Hepatic stellate cell (primary cell): ENCODE data around the gene MORC2.

Experiments
- DNase-seq: peaks from one replicate; pipeline ENCODE4 v3.0.0; 2011; ENCODE audit warnings: low spot score

MORC2 gene

DNA sequence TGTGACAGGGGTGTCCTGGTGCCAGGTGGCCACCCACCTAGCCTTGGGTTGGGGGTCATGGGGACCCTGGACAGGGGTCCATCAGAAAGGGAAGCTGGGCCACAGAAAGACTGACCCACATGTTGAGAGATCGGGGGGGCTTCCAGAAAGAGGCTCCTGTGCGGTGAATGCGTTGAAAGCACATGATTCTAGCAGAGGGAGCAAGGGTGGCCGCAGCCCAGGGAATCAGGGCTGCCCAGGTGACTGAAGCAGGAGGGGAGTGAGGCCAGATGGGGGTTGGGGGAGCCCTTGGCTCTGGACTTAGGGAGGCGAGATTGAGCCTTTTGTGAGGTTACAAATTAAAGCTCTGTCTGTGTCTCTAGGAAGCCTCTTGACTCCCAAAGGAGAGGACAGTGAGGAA lies 80.7 kb downstream of the MORC2 start:
- no peak for DNase-seq

DNA sequence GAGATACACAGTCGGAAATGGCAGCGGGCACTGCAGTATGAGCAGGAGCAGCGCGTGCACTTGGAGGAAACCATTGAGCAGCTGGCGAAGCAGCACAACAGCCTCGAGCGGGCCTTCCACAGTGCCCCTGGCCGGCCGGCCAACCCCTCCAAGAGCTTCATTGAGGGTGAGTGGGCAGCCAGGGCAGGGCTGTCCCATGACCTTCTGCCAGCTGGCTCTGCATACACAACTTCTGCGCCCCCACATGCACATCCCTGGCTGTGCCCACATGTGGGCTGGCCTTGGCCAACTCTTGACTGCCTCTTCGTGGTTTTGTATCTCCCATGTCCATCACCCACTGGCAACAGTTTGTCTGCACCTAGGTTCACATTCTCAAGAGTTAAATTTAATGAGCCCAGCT lies 81.1 kb downstream of the MORC2 start:
- no peak for DNase-seq

DNA sequence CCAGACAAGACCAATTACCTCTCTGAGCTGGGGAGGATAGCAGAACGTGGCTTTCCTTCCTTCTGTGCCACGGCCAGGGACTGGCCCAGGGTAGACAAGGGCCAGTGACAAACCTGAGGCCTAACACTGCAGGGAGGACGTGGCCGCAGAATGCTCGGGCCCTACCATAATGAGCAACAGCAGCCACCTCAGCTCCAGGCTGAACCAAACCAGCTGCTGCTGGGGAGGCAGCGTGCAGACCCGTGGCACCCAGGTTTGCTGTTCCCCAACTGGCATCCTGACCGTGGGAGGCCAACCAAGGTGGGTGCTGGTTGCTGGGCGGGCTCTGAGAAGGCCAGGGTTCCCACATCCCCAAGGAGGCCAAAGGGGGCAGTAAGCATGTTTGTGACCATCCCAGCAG lies 83.0 kb downstream of the MORC2 start:
- DNase-seq = no peak

DNA sequence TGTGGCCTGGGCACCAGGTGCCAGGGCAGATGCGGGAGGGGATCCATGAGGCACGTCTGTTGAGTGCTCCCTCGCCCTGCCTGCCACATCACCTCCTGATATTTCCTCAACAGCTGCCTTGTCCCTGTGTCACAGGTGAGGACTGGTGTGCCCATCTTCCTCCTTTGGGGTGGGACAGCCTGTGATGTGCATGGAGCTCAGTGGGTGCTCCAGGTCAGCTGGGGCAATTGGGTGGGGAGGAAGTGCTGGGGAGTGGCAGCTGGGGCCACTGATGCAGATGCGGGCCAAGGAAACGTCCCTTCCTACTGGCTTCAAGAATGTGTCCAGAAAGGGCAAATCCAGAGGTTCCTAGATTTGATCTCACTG lies 83.6 kb downstream of the MORC2 start:
- DNase-seq = no peak

DNA sequence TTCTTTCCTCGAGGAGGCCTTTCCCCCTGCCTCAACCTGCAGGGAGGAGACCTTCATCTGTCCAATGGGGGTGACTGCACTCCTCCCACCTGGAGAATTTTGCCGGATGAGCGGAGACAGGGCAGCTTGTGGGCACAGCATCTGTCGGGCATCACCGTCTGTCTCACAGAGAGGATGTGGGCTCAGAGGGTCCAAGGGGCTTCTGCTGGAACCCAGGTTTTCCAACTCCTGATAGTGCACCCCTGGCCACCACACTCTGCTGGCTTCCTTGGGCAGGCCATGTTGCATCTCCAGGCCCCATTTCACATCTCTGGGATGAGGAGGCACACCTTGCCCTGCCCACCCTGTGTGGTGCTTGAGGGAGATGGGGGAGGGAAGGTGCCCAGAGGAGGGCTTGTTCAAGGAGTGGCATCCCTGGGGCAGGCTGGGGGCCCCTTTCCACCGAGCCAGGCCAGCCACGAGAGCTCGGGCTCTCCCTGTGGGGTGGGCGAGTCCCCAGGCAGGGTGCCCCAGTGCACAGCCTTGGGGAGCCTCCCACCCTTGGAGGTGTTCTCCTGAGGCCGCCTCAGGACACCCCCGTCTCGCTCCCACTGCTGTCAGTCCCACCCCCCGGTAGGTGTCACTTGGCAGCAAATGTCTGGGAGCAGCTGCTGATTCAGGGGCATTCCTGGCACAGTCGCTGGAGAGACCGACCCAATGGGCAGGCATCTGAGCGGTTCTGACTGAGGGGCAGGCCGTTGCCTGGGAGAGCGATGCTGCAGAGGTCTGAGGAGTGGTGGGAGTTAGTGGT lies 84.2 kb downstream of the MORC2 start:
- DNase-seq = no peak

DNA sequence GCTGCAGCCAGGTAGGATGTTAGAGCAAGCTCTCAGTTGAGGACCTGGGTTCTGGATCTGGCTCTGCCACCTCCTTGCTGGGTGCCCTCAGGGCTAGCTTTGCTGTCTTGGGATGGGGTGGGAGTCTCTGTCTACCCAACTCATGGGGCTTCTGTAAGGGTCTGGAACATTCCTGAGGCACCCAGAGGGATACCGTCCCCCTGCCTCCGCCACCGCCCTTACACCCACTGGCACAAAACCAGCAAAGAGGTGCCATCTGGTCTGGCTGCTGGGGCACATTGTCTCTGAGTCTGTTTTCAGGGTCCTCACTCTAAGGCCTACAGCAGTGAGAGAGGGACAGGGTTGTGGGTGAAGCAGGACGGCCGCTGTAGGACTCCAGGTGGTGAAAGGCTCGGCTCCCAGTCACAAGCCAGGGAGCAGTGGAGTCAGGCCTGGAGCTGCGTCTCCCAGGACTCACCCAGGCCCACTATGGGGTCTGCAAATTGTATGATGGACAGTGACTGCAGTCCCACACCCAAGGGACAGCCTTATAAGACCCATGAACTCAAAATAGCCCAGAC lies 84.9 kb downstream of the MORC2 start:
- no peak for DNase-seq

DNA sequence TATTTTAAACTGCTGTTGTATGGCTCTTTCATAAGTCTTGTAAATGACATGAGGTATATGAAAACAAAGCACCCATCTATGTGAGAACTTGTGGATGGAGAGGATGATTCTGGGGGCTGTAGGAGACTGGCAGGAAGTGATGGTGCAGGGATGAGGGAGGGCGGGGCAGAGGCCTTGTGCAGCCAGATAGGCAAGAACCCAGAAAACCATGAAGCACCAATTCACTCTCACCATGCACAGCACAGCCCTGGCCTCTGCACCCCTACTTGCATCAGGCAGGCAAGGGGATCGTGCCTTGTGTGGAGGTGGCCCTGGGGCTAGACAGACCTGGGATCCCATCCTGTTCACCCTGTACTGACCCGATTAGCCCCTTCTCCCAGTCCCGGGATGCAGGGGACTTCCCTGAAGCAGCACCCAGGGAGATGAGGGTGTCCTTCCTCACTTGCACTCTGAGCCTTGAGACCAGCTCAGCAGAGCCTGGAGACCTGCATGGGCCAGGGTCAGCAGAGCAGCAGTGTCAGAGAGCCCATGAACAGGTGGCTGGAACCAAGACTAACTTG lies 85.5 kb downstream of the MORC2 start:
- no peak for DNase-seq

DNA sequence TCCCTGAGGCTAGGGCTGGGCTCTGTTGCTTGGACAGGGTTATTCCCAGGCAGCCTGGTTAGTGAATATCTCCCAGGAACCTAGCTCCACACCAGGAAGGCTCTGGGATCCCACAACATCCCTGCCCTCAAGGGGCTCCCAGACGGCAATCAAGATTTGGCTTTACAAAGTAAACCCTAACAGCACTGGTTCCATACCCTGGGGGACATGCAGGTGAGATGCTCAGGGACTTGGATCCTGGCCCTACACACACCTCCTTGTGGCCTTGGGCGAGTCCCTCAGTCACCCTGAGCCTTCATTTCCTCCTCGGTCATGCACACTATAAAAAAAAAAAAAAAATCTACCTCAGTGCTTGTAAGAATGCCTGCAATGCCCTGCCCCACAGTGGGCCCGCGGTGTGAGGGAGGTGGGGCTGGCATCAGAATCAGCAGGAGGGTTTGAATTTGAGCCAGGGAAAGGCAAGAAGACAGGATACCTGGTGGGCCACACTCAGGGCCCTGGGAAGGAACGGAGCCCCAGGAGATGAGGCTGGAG lies 86.3 kb downstream of the MORC2 start:
- no peak for DNase-seq

DNA sequence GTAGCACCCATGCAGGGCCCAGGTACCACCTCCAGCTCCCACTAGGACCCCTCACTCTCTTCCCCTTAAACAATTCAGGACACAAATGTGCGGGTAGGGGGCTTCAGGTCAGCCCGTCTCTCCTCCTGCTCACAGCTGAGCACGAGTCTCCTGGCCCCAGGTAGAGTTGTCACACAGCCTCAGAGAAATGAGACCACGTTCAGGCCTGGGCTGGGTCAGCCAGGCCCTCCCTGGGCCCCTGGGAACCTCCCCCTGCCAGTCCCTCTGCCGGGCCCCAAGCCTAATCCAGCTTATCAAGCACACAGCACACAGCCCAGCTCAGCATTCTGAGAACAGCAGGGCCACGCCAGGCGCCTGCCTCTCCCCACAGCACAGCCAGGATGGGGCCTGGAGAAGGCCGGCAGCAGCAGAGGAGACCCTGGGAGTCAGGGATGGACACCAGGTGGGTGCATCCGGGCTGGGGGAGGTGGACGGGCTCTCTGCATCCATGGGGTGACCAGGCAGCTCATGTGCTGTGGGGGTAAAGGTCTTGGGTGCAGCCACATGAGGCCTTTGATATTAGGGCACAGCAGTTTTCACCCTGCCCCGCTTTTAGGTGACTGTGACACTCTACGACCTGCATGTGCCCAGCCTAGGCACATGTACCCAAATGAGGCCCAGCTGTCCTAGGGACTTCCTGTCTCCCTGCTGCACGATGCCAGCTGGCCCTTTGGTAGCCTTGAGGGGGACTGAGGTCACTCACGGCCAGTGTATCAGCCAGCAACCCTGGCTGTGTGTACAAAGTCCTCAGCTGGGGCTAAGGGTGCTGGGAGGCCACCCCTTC lies 87.0 kb downstream of the MORC2 start:
- no peak for DNase-seq

DNA sequence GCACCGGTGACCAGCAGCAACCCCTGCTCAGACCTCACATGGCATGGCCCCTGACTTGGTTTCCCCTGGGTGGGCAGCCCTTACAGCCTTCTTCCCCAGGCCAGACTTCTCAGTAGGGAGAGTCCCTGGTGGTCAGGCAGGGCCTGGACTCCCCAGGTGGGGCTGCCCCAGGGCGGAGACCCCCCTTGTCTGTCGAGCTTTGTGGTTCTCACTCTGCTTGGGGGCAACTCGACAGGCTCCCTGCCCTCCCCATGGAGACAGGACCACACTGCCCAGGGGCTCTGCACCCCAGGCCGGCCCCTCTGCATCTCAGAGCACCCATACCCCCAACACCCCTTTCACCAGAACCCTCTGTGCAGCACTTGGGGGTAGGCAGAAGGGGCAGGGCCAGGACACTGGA lies 87.7 kb downstream of the MORC2 start:
- no peak for DNase-seq

DNA sequence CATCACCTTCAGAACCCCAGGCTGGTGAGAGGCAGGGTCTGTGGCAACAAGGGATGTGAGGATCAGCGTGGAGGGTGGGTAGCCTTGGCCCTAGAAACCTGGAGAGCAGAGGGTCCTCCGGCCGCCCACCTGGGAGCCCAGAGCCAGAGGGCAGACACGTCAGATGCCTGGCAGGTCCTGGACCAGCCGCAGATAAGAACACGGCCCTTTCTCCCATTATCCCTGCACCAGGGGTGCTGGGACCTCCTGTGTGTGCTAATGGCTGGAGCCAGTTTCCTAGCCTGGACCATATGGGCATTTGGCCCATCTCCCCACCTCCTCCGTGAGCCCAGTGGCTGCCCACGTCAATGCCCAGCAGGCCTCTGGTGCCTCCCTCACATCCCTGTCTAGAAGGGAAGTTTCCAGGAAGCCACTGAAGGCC lies 88.4 kb downstream of the MORC2 start:
- no peak for DNase-seq

DNA sequence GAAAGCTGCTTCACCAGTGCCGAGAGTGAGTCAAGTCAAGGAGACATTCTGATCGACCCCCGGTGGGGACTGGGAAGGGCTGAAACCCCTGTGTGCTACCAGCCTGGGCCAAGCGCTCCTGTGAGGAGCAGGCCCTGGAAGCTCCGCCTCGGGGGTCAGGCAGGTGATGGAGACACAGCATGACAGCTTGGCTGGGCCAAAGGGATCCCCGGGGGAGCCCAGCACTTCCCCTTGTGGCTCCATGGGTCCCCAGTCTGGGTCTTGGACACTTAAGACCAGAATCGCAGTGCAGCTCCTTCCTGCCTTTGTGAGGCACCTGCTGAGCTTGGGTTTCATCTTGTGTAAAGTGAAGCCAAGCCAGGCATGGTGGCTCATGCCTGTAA lies 89.2 kb downstream of the MORC2 start:
- DNase-seq = no peak

DNA sequence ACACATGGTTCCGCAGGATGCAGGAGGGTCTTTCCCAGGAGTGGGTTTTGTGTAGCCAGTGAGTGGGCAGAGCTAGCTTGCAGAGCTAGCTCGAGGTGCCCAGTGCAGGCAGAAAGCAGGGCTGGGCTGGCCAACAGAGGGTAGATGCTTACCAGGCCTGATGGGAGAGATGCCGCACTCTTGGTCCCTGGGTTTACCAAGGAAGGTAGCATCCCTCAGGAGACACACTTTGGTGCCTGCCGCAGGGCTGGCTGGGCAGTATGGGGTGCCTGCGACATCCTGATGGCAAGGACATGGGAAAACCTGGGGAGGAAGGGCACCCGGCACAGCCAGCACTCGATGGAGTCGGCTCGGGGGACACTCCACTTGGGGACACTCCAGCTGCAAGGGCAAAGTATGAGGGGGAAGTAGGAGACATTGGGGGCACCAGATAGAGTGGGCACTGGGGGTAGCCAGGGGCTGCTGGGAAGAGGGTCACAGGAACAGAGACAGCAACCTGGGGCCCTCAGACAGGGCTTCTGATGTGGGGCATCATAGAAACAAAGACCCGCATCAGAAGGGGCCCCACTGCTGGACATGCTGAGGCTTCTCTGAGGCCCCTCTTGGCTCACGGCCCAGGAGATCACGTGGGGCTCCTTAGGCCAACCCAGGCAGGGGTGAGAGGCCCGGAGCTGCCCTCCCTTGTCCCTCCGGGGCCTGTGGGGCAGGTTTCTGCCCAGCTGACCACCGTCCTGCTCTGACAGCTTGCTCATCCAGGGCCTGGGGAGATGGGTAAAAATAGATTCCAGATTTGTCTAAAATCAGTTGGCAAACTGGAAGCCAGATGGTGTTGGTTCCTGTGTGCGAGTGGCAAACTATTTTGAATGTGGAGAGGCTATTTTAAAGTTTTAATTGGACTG lies 89.8 kb downstream of the MORC2 start:
- no peak for DNase-seq

DNA sequence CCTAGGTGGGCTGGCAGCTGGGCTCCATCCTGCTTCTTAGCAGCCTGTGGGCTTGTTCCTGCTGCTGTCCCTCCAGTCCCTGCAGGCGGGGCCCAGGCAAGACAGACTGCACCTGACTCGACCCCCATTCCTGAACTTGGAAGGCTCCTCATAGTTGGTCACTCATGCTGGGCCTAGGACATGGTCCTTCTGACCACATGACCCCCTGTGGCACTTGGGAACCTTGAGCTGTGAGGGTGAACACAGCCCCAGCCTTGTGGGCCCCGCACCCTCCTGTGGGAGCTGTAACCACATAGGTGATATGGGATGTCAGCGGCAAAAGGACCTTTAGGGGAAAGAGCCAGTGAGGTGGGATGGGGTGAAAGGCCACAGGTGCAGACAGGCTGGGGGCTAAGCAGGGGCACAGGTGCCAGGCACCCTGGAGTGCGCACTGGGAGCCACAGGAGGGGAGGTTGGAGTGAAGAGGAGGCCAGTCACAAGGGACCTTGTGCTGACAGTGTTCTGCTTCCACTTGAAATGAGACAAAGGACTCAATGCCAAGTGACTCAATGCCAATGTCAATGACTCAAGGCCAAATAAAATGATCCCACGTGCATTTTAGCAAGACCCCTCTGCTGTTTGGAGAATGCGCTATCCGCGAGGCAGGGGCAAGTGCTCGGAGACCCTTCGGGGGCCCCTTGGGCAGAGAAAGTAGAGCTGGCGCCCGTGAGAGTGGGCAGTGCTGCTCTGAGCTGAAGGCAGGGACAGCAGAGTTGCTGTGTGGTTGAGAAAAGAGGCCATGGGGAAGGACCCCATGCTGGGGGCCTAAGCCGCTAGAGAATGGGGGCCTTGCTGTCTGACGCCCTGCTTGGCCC lies 90.7 kb downstream of the MORC2 start:
- DNase-seq = no peak

DNA sequence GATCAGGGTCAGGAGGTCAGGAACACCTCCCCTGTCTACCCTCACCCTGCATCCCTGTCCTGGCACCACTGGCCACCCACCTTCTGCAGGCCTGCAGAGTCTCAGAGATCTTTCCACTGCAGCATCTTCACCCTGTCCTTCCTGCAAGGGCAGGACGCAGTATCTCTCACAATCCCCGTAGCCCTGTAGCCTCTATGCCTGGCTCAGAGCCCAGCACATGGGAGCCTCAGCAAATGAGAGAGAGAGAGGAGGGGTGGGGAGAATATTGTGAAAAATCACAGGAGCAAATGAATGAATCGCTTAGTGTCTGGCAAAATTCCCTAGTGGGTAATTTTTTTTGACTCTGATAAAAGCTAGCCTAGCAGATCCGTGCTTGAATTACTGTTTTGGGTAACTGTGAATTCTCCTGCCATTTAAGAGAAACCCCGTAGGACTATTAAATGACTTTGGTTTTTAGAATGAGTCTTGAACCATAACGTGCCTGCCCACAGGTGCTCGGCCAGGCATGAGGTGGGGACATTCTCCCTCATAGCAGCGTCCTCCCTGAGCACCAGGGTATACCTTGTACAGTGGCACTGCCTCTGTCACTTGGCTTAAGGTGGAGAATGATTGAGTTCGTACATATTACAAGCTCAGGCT lies 91.5 kb downstream of the MORC2 start:
- DNase-seq = no peak

DNA sequence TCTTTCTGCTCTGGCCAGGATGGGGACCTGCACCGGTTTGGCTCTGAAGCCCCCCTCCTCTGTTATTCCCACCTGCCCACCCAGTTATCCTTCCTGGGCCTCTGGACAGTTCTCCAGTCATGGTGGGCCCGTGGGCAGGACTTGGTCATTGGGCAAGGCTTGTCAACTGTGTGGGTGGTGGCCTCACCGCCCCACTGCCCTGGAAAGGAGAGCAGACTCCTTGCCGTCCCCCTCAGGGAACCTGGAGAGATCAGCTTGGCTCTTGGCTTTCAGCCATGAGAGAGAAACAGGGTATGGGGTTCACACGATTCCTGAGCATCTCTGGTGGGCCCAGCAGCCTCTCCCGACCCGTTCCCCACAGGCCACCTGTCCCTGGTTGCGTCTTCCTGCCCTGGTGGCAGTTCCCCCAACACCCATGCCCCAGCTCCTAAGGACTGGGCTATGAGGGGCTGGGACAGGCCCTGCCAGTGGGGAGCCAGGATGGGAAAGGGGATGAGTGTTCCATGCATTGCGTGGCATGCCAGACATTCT lies 92.3 kb downstream of the MORC2 start:
- DNase-seq = no peak

DNA sequence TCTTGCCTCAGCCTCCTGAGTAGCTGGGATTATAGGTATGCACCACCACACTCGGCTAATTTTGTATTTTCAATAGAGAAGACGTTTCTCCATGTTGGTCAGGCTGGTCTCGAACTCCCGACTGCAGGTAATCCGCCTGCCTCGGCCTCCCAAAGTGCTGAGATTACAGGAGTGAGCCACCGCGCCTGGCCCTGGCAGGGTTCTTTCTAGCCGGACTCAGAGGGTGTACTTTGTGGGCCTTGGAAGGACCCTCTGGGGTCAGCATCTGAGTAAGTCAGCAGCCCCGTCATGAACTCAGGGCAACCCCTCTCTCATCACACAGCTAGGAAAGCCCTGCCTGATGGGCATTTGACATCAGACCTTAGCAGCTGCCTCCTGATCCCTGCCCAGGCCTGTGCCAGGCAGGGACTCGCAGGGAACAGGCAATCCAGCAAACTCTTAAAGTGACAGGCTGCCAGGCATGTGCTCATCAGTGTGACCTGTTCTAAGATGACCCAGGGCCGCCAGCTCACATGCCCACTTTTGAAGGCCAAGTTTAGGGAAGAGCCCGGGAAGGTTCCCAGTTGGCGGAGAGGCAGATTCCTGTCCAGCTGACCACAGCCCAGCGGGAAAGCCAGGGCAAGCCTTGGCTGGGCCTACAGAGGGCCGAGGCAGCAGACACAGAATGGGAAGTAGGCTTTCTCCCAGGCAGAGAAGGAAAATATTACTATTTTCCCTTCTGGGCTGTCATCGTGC lies 92.9 kb downstream of the MORC2 start:
- DNase-seq = no peak
